ENCODE measurements around the gene FAM184B.

DNA sequence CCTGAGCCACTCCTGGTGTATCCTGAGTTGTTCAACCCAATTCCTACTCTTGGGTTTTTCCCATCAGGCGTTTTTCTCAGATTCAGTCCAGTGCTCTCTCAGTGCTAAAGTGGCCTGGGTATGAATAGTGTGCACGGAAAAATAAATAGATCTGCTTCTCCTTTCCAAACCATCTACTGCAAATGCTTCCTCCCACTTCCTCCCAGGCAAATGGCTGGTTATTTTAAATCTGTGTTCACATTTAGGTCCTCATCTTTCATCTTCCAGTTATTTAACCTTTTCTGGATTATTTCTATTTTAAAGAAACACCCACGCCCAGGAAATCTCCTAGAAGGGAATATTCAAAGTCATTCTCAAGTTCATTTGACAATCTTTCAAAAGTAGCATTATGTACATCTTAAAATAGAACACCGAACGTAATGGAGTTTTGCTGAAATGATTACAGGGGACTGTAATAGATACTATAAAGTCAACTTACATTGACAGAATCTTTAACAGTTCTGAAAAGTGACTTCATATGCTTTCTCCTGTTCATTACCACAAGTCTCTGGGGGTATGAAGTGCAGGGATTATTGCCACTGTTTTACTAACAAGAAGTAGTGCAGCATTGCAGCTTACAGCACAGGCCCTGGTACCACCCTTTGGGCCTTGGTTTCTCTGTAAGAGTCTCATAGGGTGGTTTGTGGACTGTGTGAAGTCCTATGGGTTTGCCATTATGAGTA, 100.7 kb downstream of the FAM184B start:
- no peak for TF ChIP-seq USF1 (CRISPR knock-in tag; IDR thresholded peaks at IDR 0.05)
- no peak for TF ChIP-seq USF2 (CRISPR knock-in tag; IDR thresholded peaks at IDR 0.05)
- TF ChIP-seq CTCF (IDR thresholded peaks at IDR 0.05): no peak

Measured in WTC11 (cell line).